Uterus (tissue), 4 donors: ENCODE measurements around the gene PPP3CA. TPM values are rescaled to one million over a fixed set of nuclear protein-coding genes. Genes with fewer than 3 reads are reported as not detected.

Experiments
- DNase-seq, 2 donors: peaks; one replicate each; pipeline ENCODE4 v3.0.0-alpha.2; 2019 to 2020
- H3K27ac ChIP-seq, 2 donors: fragments of 200-600 bp; sonication (generic); 1 replicate in 1 of 2; 2 replicates in 1 of 2; pipeline ENCODE4 v1.5.1; 2016 to 2018
- H3K27me3 ChIP-seq, 2 donors: fragments of 200-600 bp; sonication (generic); one replicate each; pipeline ENCODE4 v1.5.1; 2018 to 2019; ENCODE audit warnings: control low read depth in 1 of 2
- H3K36me3 ChIP-seq, 2 donors: fragments of 200-600 bp; sonication (generic); one replicate each; pipeline ENCODE4 v1.5.1; 2019; ENCODE audit warnings: control low read depth in 1 of 2
- H3K4me1 ChIP-seq, 2 donors: fragments of 200-600 bp; sonication (generic); one replicate each; pipeline ENCODE4 v1.5.1; 2018 to 2019; ENCODE audit warnings: control low read depth in 1 of 2
- H3K4me3 ChIP-seq, 2 donors: fragments of 200-600 bp; sonication (generic); 1 replicate in 1 of 2; 2 replicates in 1 of 2; pipeline ENCODE4 v1.5.1; 2018 to 2019; ENCODE audit warnings: mild to moderate bottlenecking in 1 of 2
- H3K9me3 ChIP-seq, 2 donors: fragments of 200-600 bp; sonication (generic); one replicate each; pipeline ENCODE4 v1.5.1; 2019; ENCODE audit warnings: control low read depth in 1 of 2
- POLR2A ChIP-seq, 2 donors: fragments of 450-650 bp; IDR thresholded peaks; one replicate each; pipeline ENCODE4 v1.6.1; 2016; ENCODE audit warnings: antibody characterized with exemption in 2 of 2, mild to moderate bottlenecking in 1 of 2, moderate library complexity in 1 of 2
- intact Hi-C: fragments of 100-400 bp; cut with DNase I; formaldehyde crosslinking; loops from one replicate; pipeline ENCODE4 v1.15.1; 2023; ENCODE audit warnings: low total_unique reads
- total RNA-seq, 4 donors: library from RNA; depleted of rRNA in 3 of 4; stranded (reverse); fragments of >200 nt in 3 of 4; gene quantifications; one replicate each; pipeline versions ENCODE4 v1.1.0 to v1.2.4, GENCODE V29; 2014 to 2023
- TF ChIP-seq, protein P1 (sequence below), 4 experiments: fragments of 200-600 bp in 2 of 4; fragments of 450-650 bp in 2 of 4; sonication (generic) in 2 of 4; IDR thresholded peaks; one replicate each; pipeline ENCODE4 v1.5.1; 2016 to 2019; ENCODE audit warnings: antibody characterized with exemption in 4 of 4, mild to moderate bottlenecking in 2 of 4, moderate library complexity in 1 of 4
- donor health status: DM: yes; HTN: yes; CAD: no.

Gene PPP3CA
- total RNA-seq, 4 donors from 2014 or later, result 32.8 to 70.0 (median 39.8) TPM

DNA sequence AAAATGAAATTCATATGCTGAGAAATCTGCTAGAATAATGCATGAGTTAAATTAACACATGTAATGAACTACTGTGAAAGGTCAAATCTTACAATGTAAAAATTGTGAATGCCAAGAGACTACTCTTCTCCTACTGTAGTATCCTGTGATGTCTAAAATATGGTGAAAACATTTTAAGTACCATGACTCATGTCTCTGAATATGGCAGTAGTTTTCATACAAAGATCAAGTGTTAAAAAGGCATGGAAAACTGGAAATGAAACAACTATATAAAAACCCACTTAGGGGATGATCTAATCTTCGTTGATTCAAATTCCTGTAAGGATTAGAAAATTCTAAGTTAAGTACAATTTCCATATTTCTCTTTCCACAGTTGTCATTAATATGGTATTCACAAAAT lies 221.3 kb downstream of the PPP3CA start:
- H3K9me3 ChIP-seq, result no peaks in the 10 kb centered on the region
- no peak for TF ChIP-seq POLR2A (IDR thresholded peaks at IDR 0.05)
- TF ChIP-seq, protein P1, sequence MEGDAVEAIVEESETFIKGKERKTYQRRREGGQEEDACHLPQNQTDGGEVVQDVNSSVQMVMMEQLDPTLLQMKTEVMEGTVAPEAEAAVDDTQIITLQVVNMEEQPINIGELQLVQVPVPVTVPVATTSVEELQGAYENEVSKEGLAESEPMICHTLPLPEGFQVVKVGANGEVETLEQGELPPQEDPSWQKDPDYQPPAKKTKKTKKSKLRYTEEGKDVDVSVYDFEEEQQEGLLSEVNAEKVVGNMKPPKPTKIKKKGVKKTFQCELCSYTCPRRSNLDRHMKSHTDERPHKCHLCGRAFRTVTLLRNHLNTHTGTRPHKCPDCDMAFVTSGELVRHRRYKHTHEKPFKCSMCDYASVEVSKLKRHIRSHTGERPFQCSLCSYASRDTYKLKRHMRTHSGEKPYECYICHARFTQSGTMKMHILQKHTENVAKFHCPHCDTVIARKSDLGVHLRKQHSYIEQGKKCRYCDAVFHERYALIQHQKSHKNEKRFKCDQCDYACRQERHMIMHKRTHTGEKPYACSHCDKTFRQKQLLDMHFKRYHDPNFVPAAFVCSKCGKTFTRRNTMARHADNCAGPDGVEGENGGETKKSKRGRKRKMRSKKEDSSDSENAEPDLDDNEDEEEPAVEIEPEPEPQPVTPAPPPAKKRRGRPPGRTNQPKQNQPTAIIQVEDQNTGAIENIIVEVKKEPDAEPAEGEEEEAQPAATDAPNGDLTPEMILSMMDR (IDR thresholded peaks at IDR 0.05), result no peak
- no peak overlapping the region for H3K27ac ChIP-seq
- no peaks in the 10 kb centered on the region for H3K36me3 ChIP-seq
- intact Hi-C loops, result no loop called here
- no peak for DNase-seq
- no peaks in the 10 kb centered on the region for H3K27me3 ChIP-seq
- H3K4me3 ChIP-seq, result no peak overlapping the region
- H3K4me1 ChIP-seq, result no peaks in the 10 kb centered on the region

DNA sequence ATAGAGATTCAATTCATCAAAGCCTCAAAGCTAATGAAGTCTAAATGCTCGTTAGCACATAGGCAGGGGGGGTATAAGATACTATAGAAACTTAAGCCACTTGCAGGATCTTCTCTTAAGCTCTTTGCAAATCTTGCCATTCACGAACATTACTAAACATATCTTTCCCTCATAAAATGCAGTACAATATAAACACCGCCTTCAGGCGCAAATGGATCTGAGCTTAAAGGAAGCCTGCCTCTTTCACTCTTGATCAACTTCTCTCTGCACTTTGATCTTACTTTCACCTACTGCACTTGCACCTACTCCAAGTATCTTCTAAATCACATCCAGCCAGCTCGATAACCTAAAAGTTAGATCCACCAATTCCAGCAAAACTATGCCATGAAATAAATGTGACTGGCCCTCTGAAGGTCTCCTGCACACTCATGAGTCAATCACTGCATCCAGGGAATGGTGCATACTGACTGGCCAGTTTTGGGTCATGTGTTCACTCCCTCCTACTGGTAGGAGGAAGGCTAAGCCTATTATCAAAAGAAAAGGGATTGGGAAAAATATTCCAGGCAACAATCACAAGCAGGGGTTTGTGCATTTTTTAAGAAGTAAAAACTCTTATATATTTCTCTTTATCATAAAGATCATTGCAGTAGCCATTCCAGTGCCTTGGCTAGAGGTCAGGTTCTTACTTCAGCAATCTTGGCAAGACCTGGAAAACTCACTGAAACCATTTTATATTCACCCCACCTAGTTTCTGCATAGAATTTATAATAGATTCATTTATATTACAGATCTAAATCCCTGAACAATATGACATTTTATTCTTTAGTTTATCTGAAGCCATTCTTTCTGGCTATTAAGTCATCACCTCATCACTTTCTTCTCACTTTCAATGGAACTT lies 222.0 kb downstream of the PPP3CA start:
- no peak for DNase-seq
- Histone ChIP-seq H3K27me3 (no peaks in the 10 kb centered on the region), H3K9me3 (no peaks in the 10 kb centered on the region), H3K4me3 (no peak overlapping the region), H3K36me3 (no peaks in the 10 kb centered on the region), H3K4me1 (no peaks in the 10 kb centered on the region), H3K27ac (no peak overlapping the region)
- TF ChIP-seq POLR2A (IDR thresholded peaks at IDR 0.05), result no peak
- TF ChIP-seq, protein P1 (IDR thresholded peaks at IDR 0.05), result no peak
- intact Hi-C loops, result no loop called here

DNA sequence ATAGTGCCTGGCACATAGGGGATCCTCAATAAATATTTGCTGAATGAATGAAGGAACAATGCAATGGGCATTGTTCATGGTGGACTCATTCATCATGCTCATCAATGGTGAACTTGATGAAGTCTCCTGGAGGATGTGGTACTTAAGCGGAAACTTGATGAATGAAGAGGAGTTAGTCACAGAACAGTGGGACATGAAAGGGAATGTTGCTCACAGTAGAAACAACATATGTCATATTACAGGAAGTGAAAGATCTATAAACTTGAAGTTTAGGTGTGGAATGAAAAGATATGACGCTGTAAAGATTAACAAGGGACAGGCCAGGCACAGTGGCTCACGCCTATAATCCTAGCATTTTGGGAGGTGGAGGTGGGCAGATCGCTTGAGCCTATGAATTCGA lies 224.1 kb downstream of the PPP3CA start:
- intact Hi-C loops, result no loop called here
- H3K4me3 ChIP-seq, result no peak overlapping the region
- no peak for DNase-seq
- TF ChIP-seq POLR2A (IDR thresholded peaks at IDR 0.05), result no peak
- TF ChIP-seq, protein P1 (IDR thresholded peaks at IDR 0.05), result no peak
- no peak overlapping the region for H3K27ac ChIP-seq
- no peaks in the 10 kb centered on the region for H3K9me3 ChIP-seq
- H3K36me3 ChIP-seq, result no peaks in the 10 kb centered on the region
- H3K4me1 ChIP-seq, result no peaks in the 10 kb centered on the region
- H3K27me3 ChIP-seq, result no peaks in the 10 kb centered on the region

DNA sequence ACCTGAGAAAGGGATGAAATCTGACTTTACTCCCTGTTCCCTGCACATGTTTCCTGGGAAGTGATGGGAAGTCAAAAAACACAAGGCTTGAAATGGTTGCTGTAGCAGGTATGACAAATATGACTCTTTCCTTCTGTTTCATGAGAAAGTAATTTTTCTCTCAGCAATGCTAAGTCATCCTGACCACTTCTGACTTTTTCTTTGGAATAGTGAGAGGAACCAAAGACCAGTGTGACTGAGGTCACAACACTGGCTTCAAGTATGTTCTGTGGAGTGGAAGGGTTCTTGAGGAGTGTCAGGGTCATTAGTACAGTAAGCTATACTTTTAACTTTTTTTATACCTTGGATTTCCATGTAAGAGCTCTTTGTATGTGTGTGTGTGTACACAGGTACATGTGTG lies 225.3 kb downstream of the PPP3CA start:
- Histone ChIP-seq H3K36me3 (no peaks in the 10 kb centered on the region), H3K27ac (no peak overlapping the region), H3K4me1 (no peaks in the 10 kb centered on the region), H3K27me3 (no peaks in the 10 kb centered on the region), H3K9me3 (no peaks in the 10 kb centered on the region), H3K4me3 (no peak overlapping the region)
- intact Hi-C loops, result no loop called here
- no peak for DNase-seq
- TF ChIP-seq, protein P1 (IDR thresholded peaks at IDR 0.05), result no peak
- no peak for TF ChIP-seq POLR2A (IDR thresholded peaks at IDR 0.05)

DNA sequence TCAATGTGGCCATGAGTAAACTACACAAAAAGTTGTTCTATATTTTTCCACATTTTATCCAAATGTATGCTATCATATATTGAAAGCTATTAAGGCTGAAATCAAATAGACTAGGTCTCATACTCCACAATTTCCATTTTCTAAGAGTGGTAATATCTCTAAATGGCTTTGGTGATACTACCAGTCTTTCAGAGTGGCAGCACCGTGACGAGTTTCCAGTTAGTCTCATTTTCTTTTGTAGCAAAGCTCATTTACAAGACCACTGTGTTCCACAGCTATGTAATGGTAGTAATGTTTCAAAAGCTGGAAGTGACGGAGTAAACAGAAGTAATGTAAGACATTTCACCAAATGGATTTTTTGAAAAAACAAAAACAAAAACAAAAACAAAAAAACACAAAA lies 228.2 kb downstream of the PPP3CA start:
- Histone ChIP-seq H3K9me3 (no peaks in the 10 kb centered on the region), H3K27me3 (no peaks in the 10 kb centered on the region), H3K4me3 (no peak overlapping the region), H3K36me3 (no peaks in the 10 kb centered on the region), H3K4me1 (no peaks in the 10 kb centered on the region), H3K27ac (no peak overlapping the region)
- no peak for TF ChIP-seq POLR2A (IDR thresholded peaks at IDR 0.05)
- TF ChIP-seq, protein P1 (IDR thresholded peaks at IDR 0.05), result no peak
- intact Hi-C loops, result no loop called here
- DNase-seq, result no peak
